ENCODE measurements around the gene PARP11. TPM values are rescaled to one million over a fixed set of nuclear protein-coding genes. Genes with fewer than 3 reads are reported as not detected.

PARP11 gene
- total RNA-seq, 1 experiment from 2014 or later, result 11.3 TPM

DNA sequence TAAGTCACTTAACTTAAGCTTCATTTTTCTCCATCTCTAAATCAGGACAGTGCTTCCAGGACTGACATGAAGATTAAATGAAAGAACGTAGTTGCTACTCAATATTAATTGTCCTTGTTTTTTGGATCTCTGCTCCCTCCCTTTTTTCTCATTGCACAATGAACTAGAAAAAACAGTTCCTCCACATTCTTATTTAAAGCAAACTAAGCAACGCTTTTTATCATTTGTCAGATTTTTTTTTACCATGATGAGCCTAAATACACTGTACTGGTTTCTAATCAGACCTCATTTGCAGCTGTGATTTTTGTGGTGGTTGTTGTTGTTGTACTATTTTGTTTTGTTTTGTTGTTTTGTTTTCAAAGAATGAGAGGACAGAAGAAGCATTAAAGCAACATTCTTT lies 23.2 kb upstream of the PARP11 start:
- TF ChIP-seq, protein P1, sequence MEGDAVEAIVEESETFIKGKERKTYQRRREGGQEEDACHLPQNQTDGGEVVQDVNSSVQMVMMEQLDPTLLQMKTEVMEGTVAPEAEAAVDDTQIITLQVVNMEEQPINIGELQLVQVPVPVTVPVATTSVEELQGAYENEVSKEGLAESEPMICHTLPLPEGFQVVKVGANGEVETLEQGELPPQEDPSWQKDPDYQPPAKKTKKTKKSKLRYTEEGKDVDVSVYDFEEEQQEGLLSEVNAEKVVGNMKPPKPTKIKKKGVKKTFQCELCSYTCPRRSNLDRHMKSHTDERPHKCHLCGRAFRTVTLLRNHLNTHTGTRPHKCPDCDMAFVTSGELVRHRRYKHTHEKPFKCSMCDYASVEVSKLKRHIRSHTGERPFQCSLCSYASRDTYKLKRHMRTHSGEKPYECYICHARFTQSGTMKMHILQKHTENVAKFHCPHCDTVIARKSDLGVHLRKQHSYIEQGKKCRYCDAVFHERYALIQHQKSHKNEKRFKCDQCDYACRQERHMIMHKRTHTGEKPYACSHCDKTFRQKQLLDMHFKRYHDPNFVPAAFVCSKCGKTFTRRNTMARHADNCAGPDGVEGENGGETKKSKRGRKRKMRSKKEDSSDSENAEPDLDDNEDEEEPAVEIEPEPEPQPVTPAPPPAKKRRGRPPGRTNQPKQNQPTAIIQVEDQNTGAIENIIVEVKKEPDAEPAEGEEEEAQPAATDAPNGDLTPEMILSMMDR (conservative IDR thresholded peaks at IDR 0.05), result no peak
- Histone ChIP-seq H2BK15ac (ENCODE audit: low read depth, low read length) (no peak overlapping the region), H3K79me1 (ENCODE audit: insufficient read depth, low read depth, low read length, poor library complexity, severe bottlenecking) (no peaks in the 10 kb centered on the region), H4K20me1 (ENCODE audit: control insufficient read depth, insufficient read depth, insufficient read length) (no peaks in the 10 kb centered on the region), H3K4me1 (ENCODE audit: insufficient read depth, low read length) (no peaks in the 10 kb centered on the region), H3K56ac (ENCODE audit: insufficient read length, low read depth, low read length) (no peak overlapping the region), H3K14ac (ENCODE audit: insufficient read depth, low read length) (no peak overlapping the region), H3K4me2 (ENCODE audit: insufficient read depth, insufficient read length, low read length) (no peak overlapping the region), H2BK120ac (ENCODE audit: low read depth, low read length, poor library complexity, severe bottlenecking) (no peak overlapping the region), H3K4ac (ENCODE audit: low read depth, low read length) (no peak overlapping the region), H4K8ac (replicated peaks; ENCODE audit: insufficient read length, low read depth, low read length) (no peak overlapping the region), H2AK5ac (ENCODE audit: insufficient read length, low read length) (no peak overlapping the region), H4K5ac (ENCODE audit: insufficient read length, low read depth, low read length) (no peak overlapping the region), H3K9ac (ENCODE audit: extremely low read depth, insufficient read length, low read length) (no peak overlapping the region), H3K27ac (ENCODE audit: insufficient read length, low read depth, low read length) (no peak overlapping the region), H3K27me3 (ENCODE audit: insufficient read depth, low read length) (no peaks in the 10 kb centered on the region), H2BK20ac (ENCODE audit: low read depth, low read length, poor library complexity, severe bottlenecking) (no peak overlapping the region), H3K9me3 (ENCODE audit: control insufficient read depth, low read depth, low read length) (no peaks in the 10 kb centered on the region), H3K18ac (ENCODE audit: insufficient read length, low read depth, low read length) (no peak overlapping the region), H2BK5ac (ENCODE audit: insufficient read length, low read length) (no peak overlapping the region), H3T11ph (ENCODE audit: low read length) (no peak overlapping the region), H2BK12ac (ENCODE audit: insufficient read length, low read depth, low read length) (no peak overlapping the region), H3K79me2 (ENCODE audit: insufficient read depth, low read length) (no peaks in the 10 kb centered on the region), H2AFZ (ENCODE audit: low read length) (no peak overlapping the region), H3K23me2 (ENCODE audit: insufficient read length, low read depth, low read length, poor library complexity, severe bottlenecking) (no peaks in the 10 kb centered on the region), H4K91ac (ENCODE audit: insufficient read length, low read depth, low read length) (no peak overlapping the region), H3K23ac (ENCODE audit: insufficient read length, low read depth, low read length) (no peak overlapping the region)
- Mint-ChIP-seq H3K4me1 (peaks cover 6 to 9% of the 10 kb centered on the region in 2 experiments), H3K9me3 (no peaks in the 10 kb centered on the region), H3K27me3 (ENCODE audit: low read depth) (0 out of 2 replicates have a peak, but pooled peaks cover under 1% of the 10 kb centered on the region), H3K27ac (no peak overlapping the region), H3K4me3 (no peak overlapping the region), H3K36me3 (ENCODE audit: insufficient read depth in 1 of 3, low read depth in 3 of 3) (no peaks in the 10 kb centered on the region)
- WGBS (ENCODE audit: extremely low coverage, insufficient read length, low lambda C conversion rate), result no CpG with 5 or more reads among the region's 2 CpGs
- DNase-seq, result no peak

Data from H9 (cell line).